GM19240 (cell line): ENCODE data around the gene POMGNT1.

ENCODE experiments used
- DNase-seq: peaks from one replicate; pipeline ENCODE4 v3.0.0; 2011; ENCODE audit warnings: low spot score; ENCODE audit not compliant: insufficient read length

The POMGNT1 gene

DNA sequence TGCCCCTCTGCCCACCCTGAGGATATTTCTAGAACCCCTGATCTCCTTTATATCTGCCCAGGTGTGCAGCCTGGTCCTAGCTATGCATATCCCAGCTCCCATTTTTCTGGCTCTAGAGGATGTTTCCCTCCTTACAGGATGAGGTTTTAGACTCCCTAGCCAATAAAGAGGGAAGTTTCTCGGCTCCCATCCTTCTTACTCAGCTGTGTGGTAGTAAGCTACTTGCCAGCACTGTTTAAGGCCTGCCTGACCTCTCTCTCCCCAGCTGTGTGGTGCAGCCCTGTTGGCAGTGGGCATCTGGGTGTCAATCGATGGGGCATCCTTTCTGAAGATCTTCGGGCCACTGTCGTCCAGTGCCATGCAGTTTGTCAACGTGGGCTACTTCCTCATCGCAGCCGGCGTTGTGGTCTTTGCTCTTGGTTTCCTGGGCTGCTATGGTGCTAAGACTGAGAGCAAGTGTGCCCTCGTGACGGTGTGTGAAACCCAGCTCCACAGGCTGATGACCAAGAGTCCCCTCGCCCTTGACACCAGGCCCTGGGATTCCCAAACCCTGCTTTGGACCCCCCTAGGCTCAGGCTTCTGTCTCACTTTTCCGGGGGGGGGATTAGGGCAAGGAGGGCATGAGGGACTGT lies 14.2 kb downstream of the POMGNT1 start:
- no peak for DNase-seq

GRCh38 chr1:46183079-46183847 lies 15.0 kb downstream of the POMGNT1 start:
- DNase-seq = no peak

DNA sequence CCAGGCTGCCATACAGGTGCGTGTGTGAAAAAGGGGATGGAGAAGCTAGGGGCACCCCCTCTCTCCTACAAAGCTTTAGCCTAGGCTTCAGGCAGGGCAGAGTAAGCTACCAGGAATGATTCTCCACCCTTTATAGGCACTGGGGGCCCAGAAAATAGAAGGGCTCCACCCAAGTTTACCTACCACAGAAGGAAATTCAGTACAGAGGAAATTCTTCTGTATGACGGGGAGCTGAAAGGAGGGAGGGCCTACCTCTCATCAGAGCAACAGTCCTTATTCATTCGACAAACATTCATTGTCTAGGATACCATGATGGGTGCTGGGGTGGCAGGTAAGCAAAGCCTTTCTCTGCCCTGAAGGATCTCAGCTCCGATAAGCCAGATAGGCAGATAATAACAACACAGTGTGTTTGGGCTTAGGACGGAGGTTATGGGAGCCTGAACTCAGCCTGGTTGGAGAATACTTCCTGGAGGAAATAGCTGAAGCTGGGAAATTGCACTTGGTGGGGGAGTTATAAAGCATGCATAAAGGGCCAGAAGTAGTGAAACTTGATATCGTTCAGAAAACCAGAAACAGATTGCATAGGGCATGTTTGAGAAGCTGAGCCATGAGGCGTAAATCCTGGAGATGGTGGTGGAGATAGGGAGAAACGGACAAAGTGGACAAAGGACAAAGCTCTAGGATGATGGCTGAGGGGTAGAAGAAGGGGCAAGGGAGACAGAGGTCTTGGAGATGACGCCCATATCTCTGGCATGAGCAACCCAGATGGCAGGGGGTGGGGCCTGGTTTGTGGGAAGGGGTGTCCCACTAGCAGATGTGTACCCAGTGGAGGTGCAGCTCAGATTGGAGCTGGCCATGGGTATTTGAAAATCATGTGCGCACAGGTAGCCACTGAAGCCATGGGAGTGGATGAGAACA lies 16.6 kb downstream of the POMGNT1 start:
- no peak for DNase-seq

DNA sequence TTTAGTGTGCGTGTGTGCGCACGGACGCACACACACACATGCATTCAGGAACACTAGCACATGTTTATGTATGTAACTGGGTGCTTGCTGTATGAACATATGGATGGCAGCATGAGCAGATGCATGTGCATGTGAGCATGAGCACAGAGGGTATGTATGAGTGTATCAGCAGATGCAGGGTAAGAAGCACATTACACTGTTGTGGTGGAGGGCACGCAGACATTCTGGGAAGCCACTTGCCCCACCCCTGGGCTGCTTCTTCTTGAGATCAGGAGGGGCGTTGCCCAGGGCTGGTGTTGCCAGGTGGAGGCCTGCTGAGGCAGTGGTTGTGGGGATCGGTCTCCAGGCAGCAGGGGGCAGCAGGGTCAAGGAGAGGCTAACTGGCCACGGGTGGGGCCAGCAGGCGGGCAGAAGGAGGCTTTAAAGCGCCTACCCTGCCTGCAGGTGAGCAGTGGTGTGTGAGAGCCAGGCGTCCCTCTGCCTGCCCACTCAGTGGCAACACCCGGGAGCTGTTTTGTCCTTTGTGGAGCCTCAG lies 18.1 kb downstream of the POMGNT1 start:
- no peak for DNase-seq

GRCh38 chr1:46179138-46180081 lies 18.8 kb downstream of the POMGNT1 start:
- peak; percentile 64 for DNase-seq

DNA sequence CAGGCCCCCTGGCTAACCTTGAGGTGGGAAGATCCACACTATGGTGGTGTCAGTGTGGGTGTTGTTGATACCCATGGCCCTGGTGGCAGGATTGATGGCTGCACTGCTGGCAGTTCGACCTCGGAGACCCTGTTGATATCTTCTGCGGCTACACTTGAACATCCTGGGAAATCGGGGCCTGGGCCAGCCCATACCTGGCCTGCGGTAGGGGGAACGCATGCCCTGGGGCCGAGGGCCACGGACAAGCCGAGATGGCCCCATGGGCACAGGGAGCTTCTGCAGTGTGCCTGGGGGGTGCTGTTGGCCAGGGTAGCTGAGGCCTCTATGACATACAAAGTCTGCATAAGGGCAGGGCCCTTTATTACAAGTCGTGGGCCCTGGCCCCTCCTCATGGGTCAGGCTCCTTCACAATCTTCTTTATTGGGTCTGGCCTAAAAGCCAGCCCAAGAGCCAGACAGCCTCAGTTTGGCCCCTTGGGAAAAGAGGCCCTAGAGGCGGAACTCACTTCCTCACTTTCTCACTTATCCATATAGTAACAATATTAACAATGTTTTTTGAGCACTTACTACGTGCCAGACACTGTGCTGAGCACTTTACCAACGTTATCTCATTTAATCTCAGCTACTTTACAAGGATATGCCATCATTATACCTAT lies 21.9 kb downstream of the POMGNT1 start, which contains the start of gene P3R3URF:
P3R3URF (minus strand) TSS at position 278 of the 655 bp plus-strand sequence; CDS start at position 261, 17 bp downstream.
- DNase-seq = no peak

- no peak for DNase-seq
Observed at GRCh38 chr1:46175243-46175642, 23.0 kb downstream of the POMGNT1 start.

DNA sequence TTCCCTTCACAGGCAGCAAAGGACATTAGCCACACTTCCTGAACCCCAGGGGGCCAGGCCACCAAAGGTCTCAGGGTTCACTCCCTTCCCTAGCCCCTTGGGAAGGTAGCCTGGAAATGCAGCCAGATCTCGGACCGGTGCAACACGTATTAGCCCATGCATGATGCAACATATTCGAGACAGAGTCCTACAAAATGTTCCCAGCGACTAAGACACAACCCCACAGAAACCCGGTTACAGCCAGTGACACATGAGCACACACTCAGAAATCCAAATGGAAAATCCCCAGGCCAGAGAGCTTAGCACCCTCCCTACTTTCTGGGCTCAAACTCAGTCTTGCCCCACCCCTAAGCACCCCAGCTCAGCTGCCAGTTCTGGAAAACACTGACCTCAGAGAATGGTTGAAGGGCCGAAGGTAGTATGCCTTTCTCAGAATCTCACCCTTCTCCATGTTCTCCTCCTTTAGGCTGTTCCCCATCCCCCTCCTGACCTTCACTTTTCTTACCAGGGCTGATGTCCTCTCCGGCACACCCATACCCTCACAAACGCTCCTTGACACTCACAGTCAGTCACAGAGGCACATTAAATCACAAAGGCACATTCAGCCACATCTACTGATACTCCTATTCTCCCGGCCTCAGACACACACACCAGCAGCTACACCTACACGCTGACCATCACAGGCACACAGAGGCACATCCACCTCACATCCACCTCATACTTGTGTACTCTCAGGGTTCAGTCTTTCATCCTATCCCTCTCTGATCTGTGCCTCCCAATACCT lies 23.6 kb downstream of the POMGNT1 start, which contains the start of gene TSPAN1:
TSPAN1 (plus strand) TSS at position 640 of the 784 bp plus-strand sequence. CDS start 6,021 bp downstream, outside the sequence.
- DNase-seq = no peak

DNA sequence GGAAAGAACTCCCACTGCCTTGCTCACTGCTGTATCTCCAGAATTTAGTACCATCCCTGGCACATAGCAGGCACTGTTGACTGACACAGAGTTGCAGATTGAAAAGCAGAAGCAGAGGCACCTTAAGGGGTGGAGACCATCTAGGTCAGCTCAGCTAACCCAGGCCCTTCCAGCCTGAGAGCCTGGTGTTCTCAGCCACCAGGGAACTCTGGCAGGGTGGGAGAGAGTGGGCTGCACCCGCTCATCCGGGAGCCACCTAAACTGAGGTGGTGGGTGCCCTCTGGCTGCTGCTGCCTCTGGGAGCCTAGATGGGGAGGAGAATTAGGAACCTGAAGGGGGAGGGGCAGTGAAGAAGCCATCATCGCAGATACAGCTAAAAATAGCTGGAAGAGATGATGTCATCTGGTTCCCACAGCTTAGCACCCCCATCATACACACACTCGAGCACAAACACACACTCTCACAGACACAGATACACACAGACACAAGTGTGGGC lies 24.8 kb downstream of the POMGNT1 start:
- no peak for DNase-seq

GRCh38 chr1:46172321-46172720 lies 25.9 kb downstream of the POMGNT1 start:
- no peak for DNase-seq

DNA sequence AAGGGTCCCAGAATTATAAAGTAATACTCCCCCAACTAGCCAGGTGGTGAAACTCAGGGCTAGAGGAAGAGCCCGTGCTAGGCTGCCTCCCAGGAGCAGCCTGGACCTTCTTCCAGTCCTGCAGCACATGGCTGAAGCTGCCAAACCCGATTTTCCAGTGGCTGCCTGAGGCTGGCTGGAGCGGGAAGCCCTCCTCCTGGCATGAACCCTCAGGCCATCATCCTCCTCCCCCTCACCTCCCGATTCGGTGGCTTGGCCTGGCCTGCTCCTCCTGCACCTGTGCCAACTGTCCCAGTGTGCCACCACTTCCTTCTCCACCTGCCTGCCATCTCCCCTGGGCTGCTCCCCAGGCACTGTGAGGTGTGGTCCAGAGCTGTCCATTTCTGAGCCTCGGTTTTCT lies 26.4 kb downstream of the POMGNT1 start:
- no peak for DNase-seq

DNA sequence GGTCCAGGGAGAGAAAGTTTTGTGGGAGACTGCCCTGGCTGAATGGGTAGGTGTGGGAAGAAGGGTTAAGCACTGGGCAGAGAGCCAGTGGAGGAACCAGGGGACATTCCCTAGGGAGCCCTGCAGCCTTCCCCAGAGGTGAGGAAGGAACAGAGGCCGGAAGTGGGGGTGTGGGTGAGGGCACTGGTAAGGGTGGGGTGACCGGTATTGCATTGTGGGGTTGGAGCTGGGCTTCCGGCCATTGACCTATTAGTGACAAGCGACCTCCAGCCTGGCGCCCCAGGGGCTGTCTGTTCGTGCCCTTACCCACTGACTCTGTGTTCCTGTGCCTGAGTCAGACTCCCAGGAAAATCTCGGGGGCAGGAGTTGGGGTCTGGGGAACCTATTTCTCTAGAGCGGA lies 26.9 kb downstream of the POMGNT1 start:
- DNase-seq = no peak

GRCh38 chr1:46169811-46170454 lies 28.3 kb downstream of the POMGNT1 start:
- DNase-seq = no peak

GRCh38 chr1:46168477-46168876 lies 29.8 kb downstream of the POMGNT1 start:
- no peak for DNase-seq

DNA sequence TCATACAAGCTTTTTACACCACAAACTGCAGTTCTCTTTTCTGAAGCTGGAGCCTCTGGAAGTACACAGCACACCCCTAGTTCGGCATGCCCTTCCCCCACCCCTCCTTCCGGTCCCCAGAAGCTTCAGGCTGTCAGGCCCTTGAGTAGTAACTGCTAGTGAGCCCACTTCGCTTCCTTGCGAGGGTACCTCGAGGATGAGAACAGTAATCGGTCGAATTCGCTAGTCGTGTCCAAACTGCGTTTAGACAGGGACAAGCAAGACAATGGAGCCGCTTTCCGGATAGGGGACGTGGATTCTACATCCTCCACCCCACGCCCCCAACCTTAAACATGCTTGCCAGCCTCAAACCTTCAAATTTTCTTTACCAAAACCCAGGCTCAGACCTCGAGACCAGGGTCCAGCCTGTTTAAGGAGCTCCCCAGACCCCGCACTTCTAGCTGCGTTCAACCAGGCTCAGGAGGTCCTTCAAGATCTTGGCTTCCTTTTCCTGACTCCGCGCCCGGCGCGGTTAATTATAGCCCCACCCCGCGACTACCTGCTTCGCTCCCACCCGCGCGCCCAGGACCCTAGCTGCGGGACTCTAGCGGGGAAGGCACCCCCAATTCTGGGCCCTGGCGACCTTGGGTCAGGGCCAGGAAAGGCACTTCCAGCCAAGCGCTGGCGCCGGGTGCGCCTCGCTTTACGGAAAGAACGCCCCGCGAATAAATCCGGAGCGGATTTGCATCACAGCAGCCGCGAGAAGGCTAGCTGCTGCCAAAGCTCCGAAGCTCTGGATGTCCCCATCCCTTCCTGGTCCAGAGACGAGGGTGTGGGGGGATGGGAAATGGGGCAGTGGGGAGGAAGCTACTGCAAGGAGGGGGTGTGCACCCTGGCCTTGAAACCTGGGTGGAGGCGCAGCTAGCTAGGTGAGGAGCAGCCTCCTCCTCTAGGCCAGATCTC lies 31.4 kb downstream of the POMGNT1 start:
- DNase-seq = no peak

- DNase-seq = no peak
Observed at GRCh38 chr1:46160212-46160611, 38.0 kb downstream of the POMGNT1 start.

DNA sequence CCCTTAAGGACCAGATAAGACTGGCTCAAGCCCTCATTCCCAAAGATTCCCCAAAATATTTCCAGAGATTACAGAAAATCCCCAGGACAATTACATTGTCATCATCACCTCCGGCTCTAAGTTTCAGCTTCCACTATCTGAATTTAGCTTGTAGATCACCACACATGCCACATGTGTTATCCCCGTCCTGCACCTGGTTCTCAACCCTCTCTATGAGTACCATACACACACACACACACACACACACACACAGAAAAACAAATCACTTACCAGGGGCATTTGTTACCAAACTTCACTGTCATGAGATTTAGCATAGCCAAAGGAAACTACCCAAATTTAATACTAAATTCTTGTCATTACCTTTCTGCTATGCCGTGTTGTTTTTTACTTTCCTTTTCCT lies 38.7 kb downstream of the POMGNT1 start:
- no peak for DNase-seq
